Fibroblast of lung (primary cell): ENCODE data around the gene ZNF521. TPM values are rescaled to one million over a fixed set of nuclear protein-coding genes. Genes with fewer than 3 reads are reported as not detected.

ENCODE experiments used
- DNase-seq, 2 donors: peaks; one replicate each; pipeline versions ENCODE4 v3.0.0 to v3.0.0-alpha.2; 2010; ENCODE audit warnings: low read depth in 2 of 2
- H2AFZ ChIP-seq: 2 replicates; pipeline ENCODE4 v1.5.1; 2012; ENCODE audit warnings: low read length, control low read depth, inconsistent platforms
- H3K27ac ChIP-seq: 2 replicates; pipeline ENCODE4 v1.5.1; 2011; ENCODE audit warnings: low read length, control low read depth; ENCODE audit not compliant: insufficient read depth
- H3K27me3 ChIP-seq: 2 replicates; pipeline ENCODE4 v1.5.1; 2011; ENCODE audit warnings: mild to moderate bottlenecking, low read length; ENCODE audit not compliant: control insufficient read depth, insufficient read depth
- H3K36me3 ChIP-seq: 2 replicates; pipeline ENCODE4 v1.5.1; 2011; ENCODE audit warnings: low read length; ENCODE audit not compliant: control insufficient read depth, insufficient read depth
- H3K4me1 ChIP-seq: 2 replicates; pipeline ENCODE4 v1.5.1; 2011; ENCODE audit warnings: low read length; ENCODE audit not compliant: control insufficient read depth, insufficient read depth; ENCODE audit errors: extremely low read depth
- H3K4me2 ChIP-seq: 2 replicates; pipeline ENCODE4 v1.5.1; 2011; ENCODE audit warnings: low read length, control low read depth; ENCODE audit not compliant: insufficient read depth; ENCODE audit errors: extremely low read depth
- H3K4me3 ChIP-seq, 4 experiments: fragments of 200-600 bp in 1 of 4; sonication (generic) in 1 of 4; replicated peaks in 1 of 4; 2 replicates each; pipeline ENCODE4 v1.5.1; 2011 to 2016; ENCODE audit warnings: low read length in 4 of 4, low read depth in 3 of 4, mild to moderate bottlenecking in 3 of 4, control low read depth in 2 of 4, inconsistent platforms in 1 of 4, mixed read lengths in 1 of 4; ENCODE audit not compliant: insufficient read depth in 1 of 4; ENCODE audit errors: control extremely low read depth in 1 of 4
- H3K79me2 ChIP-seq: 2 replicates; pipeline ENCODE4 v1.5.1; 2012; ENCODE audit warnings: mild to moderate bottlenecking, low read length, inconsistent platforms; ENCODE audit not compliant: control insufficient read depth, insufficient read depth
- H3K9ac ChIP-seq: 2 replicates; pipeline ENCODE4 v1.5.1; 2011; ENCODE audit warnings: mild to moderate bottlenecking, low read length, control low read depth; ENCODE audit not compliant: insufficient read depth
- H3K9me3 ChIP-seq: 2 replicates; pipeline ENCODE4 v1.5.1; 2012; ENCODE audit warnings: low read depth, low read length; ENCODE audit not compliant: control insufficient read depth, insufficient read depth
- H4K20me1 ChIP-seq: 2 replicates; pipeline ENCODE4 v1.5.1; 2011; ENCODE audit warnings: low read length; ENCODE audit not compliant: control insufficient read depth, insufficient read depth; ENCODE audit errors: extremely low read depth
- CTCF ChIP-seq, 2 donors: IDR thresholded peaks in 1 of 2; conservative IDR thresholded peaks in 1 of 2; 1 replicate in 1 of 2; 2 replicates in 1 of 2; pipeline ENCODE4 v1.5.1; 2011 to 2012; ENCODE audit warnings: low read length in 2 of 2, control low read depth in 1 of 2, inconsistent platforms in 1 of 2, low read depth in 1 of 2, mild to moderate bottlenecking in 1 of 2
- EZH2 ChIP-seq: IDR thresholded peaks from 2 replicates; pipeline ENCODE4 v1.5.1; 2012; ENCODE audit warnings: low read length, control low read depth, mild to moderate bottlenecking; ENCODE audit errors: missing control alignments
- polyA plus RNA-seq, 2 donors: library from polyadenylated mRNA; depleted of rRNA in 1 of 2; stranded (reverse) in 1 of 2; unstranded in 1 of 2; fragments of >200 nt; gene quantifications; 2 replicates each; pipeline ENCODE4 v1.2.1, GENCODE V29; 2011 to 2012; ENCODE audit warnings: missing spikeins in 1 of 2
- total RNA-seq: library from RNA; depleted of rRNA; stranded (reverse); fragments of >200 nt; gene quantifications from 2 replicates; pipeline ENCODE4 v1.2.1, GENCODE V29; 2014

Gene ZNF521
- total and polyA plus RNA-seq, 2 donors (not counting 1 experiment from before 2014, with no cell fraction given) = 25.2 to 43.6 TPM

GRCh38 chr18:25181581-25181980, 170.4 kb downstream of the ZNF521 start:
- Histone ChIP-seq H3K79me2 (no peaks in the 10 kb centered on the region), H3K27me3 (no peaks in the 10 kb centered on the region), H3K36me3 (no peaks in the 10 kb centered on the region), H3K27ac (no peak overlapping the region), H3K4me2 (no peak overlapping the region), H3K9ac (no peak overlapping the region), H3K9me3 (no peaks in the 10 kb centered on the region), H3K4me1 (no peaks in the 10 kb centered on the region), H2AFZ (no peak overlapping the region), H4K20me1 (no peaks in the 10 kb centered on the region), H3K4me3 (no peak overlapping the region)
- no peak for DNase-seq
- TF ChIP-seq CTCF (conservative IDR thresholded peaks at IDR 0.05 in 1 of 2, IDR thresholded peaks at IDR 0.05 in 1 of 2; ENCODE audit: low read depth in 1 of 2, low read length in 2 of 2) (no peak), EZH2 (no peak)

- Histone ChIP-seq H3K9me3 (no peaks in the 10 kb centered on the region), H3K36me3 (no peaks in the 10 kb centered on the region), H3K4me1 (no peaks in the 10 kb centered on the region), H2AFZ (no peak overlapping the region), H3K27ac (no peak overlapping the region), H3K27me3 (no peaks in the 10 kb centered on the region), H3K9ac (no peak overlapping the region), H3K4me3 (no peak overlapping the region), H3K79me2 (no peaks in the 10 kb centered on the region), H3K4me2 (no peak overlapping the region), H4K20me1 (no peaks in the 10 kb centered on the region)
- no peak for DNase-seq
- TF ChIP-seq CTCF (conservative IDR thresholded peaks at IDR 0.05 in 1 of 2, IDR thresholded peaks at IDR 0.05 in 1 of 2; ENCODE audit: low read depth in 1 of 2, low read length in 2 of 2) (no peak), EZH2 (no peak)
Measured at GRCh38 chr18:25180973-25181548, 170.9 kb downstream of the ZNF521 start.

GRCh38 chr18:25177631-25178030, 174.3 kb downstream of the ZNF521 start:
- H2AFZ ChIP-seq = no peak overlapping the region
- no peak overlapping the region for H3K4me3 ChIP-seq
- TF ChIP-seq EZH2 (no peak), CTCF (conservative IDR thresholded peaks at IDR 0.05 in 1 of 2, IDR thresholded peaks at IDR 0.05 in 1 of 2; ENCODE audit: low read depth in 1 of 2, low read length in 2 of 2) (no peak)
- no peaks in the 10 kb centered on the region for H3K9me3 ChIP-seq
- no peaks in the 10 kb centered on the region for H3K36me3 ChIP-seq
- H3K9ac ChIP-seq = no peak overlapping the region
- no peaks in the 10 kb centered on the region for H4K20me1 ChIP-seq
- no peaks in the 10 kb centered on the region for H3K27me3 ChIP-seq
- no peak overlapping the region for H3K27ac ChIP-seq
- no peak for DNase-seq
- H3K4me1 ChIP-seq = no peaks in the 10 kb centered on the region
- H3K4me2 ChIP-seq = no peak overlapping the region
- no peaks in the 10 kb centered on the region for H3K79me2 ChIP-seq
